A549 (cell line): ENCODE results near the gene SLC39A11. TPM values are rescaled to one million over a fixed set of nuclear protein-coding genes. Genes with fewer than 3 reads are reported as not detected.

Experiments used
- ATAC-seq, 2 experiments: fragments of 200-7000 bp in 1 of 2; fragments of >200 bp in 1 of 2; cut with Nextera tagmentation in 1 of 2; cut with Tn5 transposase in 1 of 2; 3 replicates each; pipeline versions ENCODE4 v1.8.0 to v1.9.1; 2018 to 2020; ENCODE audit warnings: mild to moderate bottlenecking in 1 of 2, moderate library complexity in 1 of 2
- CTCF ChIA-PET: fragments of 300-600 bp; sonication (Branson Sonifier 250); formaldehyde crosslinking; extraction: SDS; loops from one replicate; lab custom pipeline; 2021; ENCODE audit warnings: antibody characterized with exemption, inconsistent platforms; lab: Yijun Ruan, JAX
- POLR2A ChIA-PET: fragments of 350-600 bp; formaldehyde crosslinking; extraction: SDS; loops from one replicate; lab custom pipeline; 2021; ENCODE audit warnings: antibody characterized with exemption, inconsistent platforms; lab: Yijun Ruan, JAX
- DNase-seq, 2 experiments: peaks; one replicate each; pipeline versions ENCODE4 v3.0.0 to v3.0.0-alpha.2; 2011 to 2016; ENCODE audit warnings: low read depth in 1 of 2, low spot score in 1 of 2
- FAIRE-seq: peaks from 2 replicates; lab custom pipeline; 2011; peaks lifted over from hg19 to GRCh38; lab: Jason Lieb, UNC
- H3K27ac ChIP-seq, 2 experiments: fragments of >200 bp; sonication (Bioruptor Twin); formaldehyde crosslinking; 3 replicates each; pipeline ENCODE4 v1.5.1; 2016 to 2017
- H3K4me1 ChIP-seq: fragments of >200 bp; sonication (Bioruptor Twin); formaldehyde crosslinking; 3 replicates; pipeline ENCODE4 v1.6.1; 2016
- H3K4me2 ChIP-seq: fragments of >200 bp; sonication (Bioruptor Twin); formaldehyde crosslinking; 3 replicates; pipeline ENCODE4 v1.6.1; 2016
- H3K4me3 ChIP-seq: fragments of >200 bp; sonication (Bioruptor Twin); formaldehyde crosslinking; 3 replicates; pipeline ENCODE4 v1.5.1; 2016
- H3K9me3 ChIP-seq: fragments of >200 bp; sonication (Bioruptor Twin); formaldehyde crosslinking; 3 replicates; pipeline ENCODE4 v1.6.1; 2016
- BHLHE40 ChIP-seq: IDR thresholded peaks from 2 replicates; pipeline ENCODE4 v1.6.1; 2012; ENCODE audit warnings: low read depth, low read length, inconsistent platforms
- EHF ChIP-seq: fragments of 250-450 bp; sonication (Bioruptor Pico); IDR thresholded peaks from 2 replicates; pipeline ENCODE4 v1.5.0; 2020; ENCODE audit warnings: mild to moderate bottlenecking
- FOSL2 ChIP-seq, 2 experiments: fragments of 450-650 bp in 1 of 2; fragments of >200 bp in 1 of 2; sonication (Bioruptor Twin) in 1 of 2; formaldehyde crosslinking; IDR thresholded peaks; 2 replicates each; pipeline versions ENCODE4 v1.5.0 to v1.6.1; 2016 to 2020; ENCODE audit warnings: mild to moderate bottlenecking in 1 of 2, moderate library complexity in 1 of 2
- FOXS1 ChIP-seq: fragments of 250-450 bp; sonication (Bioruptor Pico); IDR thresholded peaks from 2 replicates; pipeline ENCODE4 v1.5.0; 2020; ENCODE audit warnings: mild to moderate bottlenecking, moderate library complexity
- GATA3 ChIP-seq: IDR thresholded peaks from 2 replicates; pipeline ENCODE4 v1.6.1; 2012; ENCODE audit warnings: borderline replicate concordance
- HEYL ChIP-seq: fragments of 250-450 bp; sonication (Bioruptor Pico); IDR thresholded peaks from 2 replicates; pipeline ENCODE4 v1.8.0; 2021; ENCODE audit warnings: mild to moderate bottlenecking, moderate library complexity
- MAFK ChIP-seq: fragments of 450-650 bp; IDR thresholded peaks from 2 replicates; pipeline ENCODE4 v1.6.1; 2014; ENCODE audit not compliant: partially characterized antibody
- RARB ChIP-seq: fragments of 250-450 bp; sonication (Bioruptor Pico); IDR thresholded peaks from 2 replicates; pipeline ENCODE4 v1.8.0; 2021; ENCODE audit warnings: mild to moderate bottlenecking, moderate library complexity
- RFX5 ChIP-seq: fragments of 450-650 bp; IDR thresholded peaks from 2 replicates; pipeline ENCODE4 v1.7.1; 2014; ENCODE audit warnings: antibody characterized with exemption, mild to moderate bottlenecking, moderate library complexity
- TP53 ChIP-seq: fragments of 250-450 bp; sonication (Bioruptor Pico); IDR thresholded peaks from 2 replicates; pipeline ENCODE4 v1.5.0; 2021; ENCODE audit warnings: mild to moderate bottlenecking, moderate library complexity
- ZC3H11A ChIP-seq: fragments of 450-650 bp; IDR thresholded peaks from 2 replicates; pipeline ENCODE4 v1.6.1; 2014; ENCODE audit warnings: antibody characterized with exemption, mild to moderate bottlenecking
- WGBS: methylation state at CpG from one replicate; pipeline ENCODE4 v1.1.6; 2017; ENCODE audit errors: missing lambda C conversion rate; 5-methylcytosine and 5-hydroxymethylcytosine counted together
- polyA plus RNA-seq, 4 experiments: library from polyadenylated mRNA; depleted of rRNA in 3 of 4; stranded (reverse); fragments of >200 nt; fragmentation: RNase III in 1 of 4; extraction: RNeasy Plus Mini Kit Qiagen cat#74134 plus additional on column Dnase treatment in 1 of 4; gene quantifications; 2 replicates in 3 of 4; 3 replicates in 1 of 4; pipeline ENCODE4 v1.2.3, GENCODE V29; 2011 to 2017
- TF ChIP-seq, protein P1 (sequence below): IDR thresholded peaks from 2 replicates; pipeline ENCODE4 v1.6.1; 2012
- TF ChIP-seq, protein P2 (sequence below): fragments of 250-450 bp; sonication (Bioruptor Pico); IDR thresholded peaks from 2 replicates; pipeline ENCODE4 v1.5.0; 2021; ENCODE audit warnings: mild to moderate bottlenecking, moderate library complexity, borderline replicate concordance
- TF ChIP-seq, protein P3 (sequence below): IDR thresholded peaks from 2 replicates; pipeline ENCODE4 v1.6.1; 2012
- TF ChIP-seq, protein P4 (sequence below): fragments of 200-600 bp; sonication (generic); IDR thresholded peaks from 2 replicates; pipeline ENCODE4 v1.6.1; 2016; ENCODE audit warnings: antibody characterized with exemption, mild to moderate bottlenecking, moderate library complexity

The SLC39A11 gene
- polyA plus RNA-seq, 2 of the 4 experiments (the other 2 are of a cell fraction), result 18.4 to 25.2 TPM

DNA sequence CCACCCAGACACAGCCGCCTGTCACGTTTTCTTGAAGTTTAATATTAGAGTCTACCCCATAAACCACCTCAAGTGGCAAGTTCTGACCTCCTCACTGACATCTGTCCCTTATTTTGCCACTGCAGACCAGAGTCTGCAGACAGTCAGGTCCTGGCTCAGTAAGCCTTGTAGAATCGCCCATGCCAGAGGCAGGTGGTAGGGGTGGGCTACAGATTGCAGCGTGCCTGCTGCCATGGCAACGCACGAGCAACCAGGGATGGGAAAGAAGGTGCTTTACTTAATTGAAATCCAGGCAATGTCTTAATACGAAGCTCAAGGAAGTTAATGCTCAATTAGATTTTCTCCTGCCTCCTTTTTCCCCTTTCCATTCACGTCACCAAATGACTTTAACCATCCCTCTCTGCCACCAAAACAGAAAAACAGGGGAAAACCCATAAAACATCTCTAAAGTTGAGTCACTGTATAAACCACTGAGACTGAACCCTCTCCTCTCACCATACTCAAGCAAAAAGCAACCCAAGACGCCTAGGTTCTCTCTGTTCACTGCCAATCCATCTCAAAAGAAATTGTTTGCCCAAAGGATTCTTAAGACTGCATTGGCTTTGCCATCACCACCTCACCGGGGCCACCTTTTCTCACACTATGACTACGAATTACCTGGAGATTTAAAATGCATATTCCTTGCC is 228.8 kb downstream of the SLC39A11 start:
- Histone ChIP-seq H3K27ac (no peak overlapping the region), H3K4me3 (no peak overlapping the region), H3K4me2 (no peak overlapping the region), H3K4me1 (no peaks in the 10 kb centered on the region), H3K9me3 (no peaks in the 10 kb centered on the region)
- CTCF ChIA-PET, result interaction anchor here (1.1 to 2.1 kb wide), 2 partner anchors 138 to 307 kb away, joined by 3 to 6 read pairs; no protein-coding TSS in a partner anchor
- TF ChIP-seq BHLHE40 (no peak), TP53 (CRISPR knock-in tag) (no peak), ZC3H11A (no peak), FOXS1 (no peak), EHF (no peak), GATA3 (no peak)
- TF ChIP-seq, protein P1, sequence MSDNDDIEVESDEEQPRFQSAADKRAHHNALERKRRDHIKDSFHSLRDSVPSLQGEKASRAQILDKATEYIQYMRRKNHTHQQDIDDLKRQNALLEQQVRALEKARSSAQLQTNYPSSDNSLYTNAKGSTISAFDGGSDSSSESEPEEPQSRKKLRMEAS, result no peak
- TF ChIP-seq, protein P2, sequence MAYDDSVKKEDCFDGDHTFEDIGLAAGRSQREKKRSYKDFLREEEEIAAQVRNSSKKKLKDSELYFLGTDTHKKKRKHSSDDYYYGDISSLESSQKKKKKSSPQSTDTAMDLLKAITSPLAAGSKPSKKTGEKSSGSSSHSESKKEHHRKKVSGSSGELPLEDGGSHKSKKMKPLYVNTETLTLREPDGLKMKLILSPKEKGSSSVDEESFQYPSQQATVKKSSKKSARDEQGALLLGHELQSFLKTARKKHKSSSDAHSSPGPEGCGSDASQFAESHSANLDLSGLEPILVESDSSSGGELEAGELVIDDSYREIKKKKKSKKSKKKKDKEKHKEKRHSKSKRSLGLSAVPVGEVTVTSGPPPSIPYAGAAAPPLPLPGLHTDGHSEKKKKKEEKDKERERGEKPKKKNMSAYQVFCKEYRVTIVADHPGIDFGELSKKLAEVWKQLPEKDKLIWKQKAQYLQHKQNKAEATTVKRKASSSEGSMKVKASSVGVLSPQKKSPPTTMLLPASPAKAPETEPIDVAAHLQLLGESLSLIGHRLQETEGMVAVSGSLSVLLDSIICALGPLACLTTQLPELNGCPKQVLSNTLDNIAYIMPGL, result no peak
- no peak for FAIRE-seq
- POLR2A ChIA-PET, result no interaction called here
- no peak for ATAC-seq
- 85% methylated on average over 11 of the region's 11 CpGs for WGBS
- DNase-seq, result no peak

DNA sequence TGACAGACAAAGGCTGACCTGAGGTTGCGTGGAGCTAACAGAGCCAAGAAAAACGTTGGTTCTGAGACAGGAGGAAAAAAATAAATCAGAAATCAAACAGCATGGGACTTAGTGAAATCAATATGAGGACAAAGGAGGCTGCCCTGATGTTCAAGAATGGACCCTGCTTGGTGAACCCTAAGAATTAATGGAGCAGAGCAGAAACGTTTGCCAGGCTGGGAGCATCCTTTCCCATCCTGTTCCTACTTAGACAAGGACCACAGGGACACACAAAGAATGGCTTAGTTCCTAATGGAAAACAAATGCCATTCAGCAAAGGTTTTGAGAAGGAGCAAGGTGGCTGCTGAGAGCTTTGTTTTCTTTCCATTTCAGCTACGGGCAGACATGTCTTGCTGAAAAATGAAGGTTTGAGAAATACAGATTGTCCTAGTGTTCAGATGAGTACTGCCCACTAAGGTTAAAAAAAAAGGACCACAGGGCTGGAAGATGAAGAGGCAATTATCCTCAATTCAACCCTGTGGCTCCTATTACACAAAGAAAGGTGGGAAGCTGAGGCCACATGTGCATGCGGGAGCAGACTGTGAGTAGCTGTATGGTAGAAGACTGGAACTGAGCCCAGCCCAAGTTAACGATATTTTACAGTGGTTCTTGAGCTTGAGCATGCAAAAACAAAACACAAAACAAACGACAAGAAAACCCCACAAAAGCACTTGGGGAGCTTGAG is 230.1 kb downstream of the SLC39A11 start:
- Histone ChIP-seq H3K4me1 (no peaks in the 10 kb centered on the region), H3K4me3 (no peak overlapping the region), H3K27ac (no peak overlapping the region), H3K4me2 (no peak overlapping the region), H3K9me3 (no peaks in the 10 kb centered on the region)
- ATAC-seq (no peak), DNase-seq (no peak), FAIRE-seq (no peak)
- TF ChIP-seq RARB (CRISPR knock-in tag), result no peak
- TF ChIP-seq, protein P3, sequence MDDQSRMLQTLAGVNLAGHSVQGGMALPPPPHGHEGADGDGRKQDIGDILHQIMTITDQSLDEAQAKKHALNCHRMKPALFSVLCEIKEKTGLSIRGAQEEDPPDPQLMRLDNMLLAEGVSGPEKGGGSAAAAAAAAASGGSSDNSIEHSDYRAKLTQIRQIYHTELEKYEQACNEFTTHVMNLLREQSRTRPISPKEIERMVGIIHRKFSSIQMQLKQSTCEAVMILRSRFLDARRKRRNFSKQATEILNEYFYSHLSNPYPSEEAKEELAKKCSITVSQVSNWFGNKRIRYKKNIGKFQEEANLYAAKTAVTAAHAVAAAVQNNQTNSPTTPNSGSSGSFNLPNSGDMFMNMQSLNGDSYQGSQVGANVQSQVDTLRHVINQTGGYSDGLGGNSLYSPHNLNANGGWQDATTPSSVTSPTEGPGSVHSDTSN, result no peak
- no peak for TF ChIP-seq RFX5
- no peak for TF ChIP-seq MAFK
- TF ChIP-seq, protein P4, sequence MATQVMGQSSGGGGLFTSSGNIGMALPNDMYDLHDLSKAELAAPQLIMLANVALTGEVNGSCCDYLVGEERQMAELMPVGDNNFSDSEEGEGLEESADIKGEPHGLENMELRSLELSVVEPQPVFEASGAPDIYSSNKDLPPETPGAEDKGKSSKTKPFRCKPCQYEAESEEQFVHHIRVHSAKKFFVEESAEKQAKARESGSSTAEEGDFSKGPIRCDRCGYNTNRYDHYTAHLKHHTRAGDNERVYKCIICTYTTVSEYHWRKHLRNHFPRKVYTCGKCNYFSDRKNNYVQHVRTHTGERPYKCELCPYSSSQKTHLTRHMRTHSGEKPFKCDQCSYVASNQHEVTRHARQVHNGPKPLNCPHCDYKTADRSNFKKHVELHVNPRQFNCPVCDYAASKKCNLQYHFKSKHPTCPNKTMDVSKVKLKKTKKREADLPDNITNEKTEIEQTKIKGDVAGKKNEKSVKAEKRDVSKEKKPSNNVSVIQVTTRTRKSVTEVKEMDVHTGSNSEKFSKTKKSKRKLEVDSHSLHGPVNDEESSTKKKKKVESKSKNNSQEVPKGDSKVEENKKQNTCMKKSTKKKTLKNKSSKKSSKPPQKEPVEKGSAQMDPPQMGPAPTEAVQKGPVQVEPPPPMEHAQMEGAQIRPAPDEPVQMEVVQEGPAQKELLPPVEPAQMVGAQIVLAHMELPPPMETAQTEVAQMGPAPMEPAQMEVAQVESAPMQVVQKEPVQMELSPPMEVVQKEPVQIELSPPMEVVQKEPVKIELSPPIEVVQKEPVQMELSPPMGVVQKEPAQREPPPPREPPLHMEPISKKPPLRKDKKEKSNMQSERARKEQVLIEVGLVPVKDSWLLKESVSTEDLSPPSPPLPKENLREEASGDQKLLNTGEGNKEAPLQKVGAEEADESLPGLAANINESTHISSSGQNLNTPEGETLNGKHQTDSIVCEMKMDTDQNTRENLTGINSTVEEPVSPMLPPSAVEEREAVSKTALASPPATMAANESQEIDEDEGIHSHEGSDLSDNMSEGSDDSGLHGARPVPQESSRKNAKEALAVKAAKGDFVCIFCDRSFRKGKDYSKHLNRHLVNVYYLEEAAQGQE, result no peak
- no peak for TF ChIP-seq BHLHE40
- no peak for TF ChIP-seq FOSL2 (IDR thresholded peaks at IDR 0.05)
- no peak for TF ChIP-seq FOSL2 (CRISPR knock-in tag; IDR thresholded peaks at IDR 0.05)
- TF ChIP-seq HEYL, result no peak
- no peak for TF ChIP-seq EHF
- WGBS, result 55% methylated on average over 7 of the region's 7 CpGs
- ChIA-PET CTCF (interaction anchor here (0.6 to 2.1 kb wide), 4 partner anchors 9 to 306 kb away, joined by 3 to 6 read pairs (median 3); no protein-coding TSS in a partner anchor), POLR2A (no interaction called here)
